GM23338 (cell line): Measurements from ENCODE around the gene CHMP4A. TPM values are rescaled to one million over a fixed set of nuclear protein-coding genes. Genes with fewer than 3 reads are reported as not detected.
"Not testable (repeated sequence)": the region's sequence is repeated elsewhere in the genome, so short reads cannot be mapped to it uniquely, and the experiment has no call there.

Experiments
- ATAC-seq: fragments of 200-7000 bp; cut with Tn5 transposase; 3 replicates; pipeline ENCODE4 v1.9.1; 2020
- DNase-seq: peaks from one replicate; pipeline ENCODE4 v3.0.0-alpha.2; 2015; ENCODE audit warnings: low spot score
- H2AFZ ChIP-seq: fragments of 200-600 bp; sonication (generic); 2 replicates; pipeline ENCODE4 v1.8.0; 2016; ENCODE audit warnings: antibody characterized with exemption, mild to moderate bottlenecking, moderate library complexity
- H3F3A ChIP-seq: fragments of 200-600 bp; sonication (generic); replicated peaks from 2 replicates; pipeline ENCODE4 v1.8.0; 2017; ENCODE audit warnings: antibody characterized with exemption, mixed run types, low read depth
- H3K27ac ChIP-seq: fragments of 200-600 bp; sonication (generic); 2 replicates; pipeline ENCODE4 v1.6.1; 2016; ENCODE audit warnings: low read depth
- H3K27me3 ChIP-seq: fragments of 200-600 bp; sonication (generic); 2 replicates; pipeline ENCODE4 v1.8.0; 2016; ENCODE audit warnings: mild to moderate bottlenecking, mixed run types, moderate library complexity; ENCODE audit not compliant: insufficient read depth
- H3K36me3 ChIP-seq: fragments of 200-600 bp; sonication (generic); 2 replicates; pipeline ENCODE4 v1.8.0; 2016; ENCODE audit warnings: mild to moderate bottlenecking; ENCODE audit not compliant: insufficient read depth
- H3K4me1 ChIP-seq: fragments of 200-600 bp; sonication (generic); 2 replicates; pipeline ENCODE4 v1.8.0; 2016; ENCODE audit warnings: mild to moderate bottlenecking, moderate library complexity; ENCODE audit not compliant: insufficient read depth
- H3K4me2 ChIP-seq: fragments of 200-600 bp; sonication (generic); 2 replicates; pipeline ENCODE4 v1.7.1; 2017; ENCODE audit warnings: mixed run types
- H3K4me3 ChIP-seq: fragments of 200-600 bp; sonication (generic); 2 replicates; pipeline ENCODE4 v1.6.1; 2016; ENCODE audit warnings: mixed run types
- H3K79me2 ChIP-seq: fragments of 200-600 bp; sonication (generic); replicated peaks from 2 replicates; pipeline ENCODE4 v1.8.0; 2017; ENCODE audit warnings: mild to moderate bottlenecking; ENCODE audit not compliant: insufficient read depth
- H3K9me2 ChIP-seq: fragments of 200-600 bp; sonication (generic); 2 replicates; pipeline ENCODE4 v1.8.0; 2017; ENCODE audit not compliant: insufficient read depth
- H4K20me1 ChIP-seq: fragments of 200-600 bp; sonication (generic); replicated peaks from 2 replicates; pipeline ENCODE4 v1.8.0; 2017; ENCODE audit warnings: mild to moderate bottlenecking; ENCODE audit not compliant: insufficient read depth
- H3K27ac Mint-ChIP-seq: 2 replicates; pipeline ENCODE4 v1.8.0; 2020; ENCODE audit warnings: inconsistent platforms, mild to moderate bottlenecking, moderate library complexity, mixed read lengths
- H3K27me3 Mint-ChIP-seq: 3 replicates; pipeline ENCODE4 v1.8.0; 2022; ENCODE audit warnings: low read depth, mild to moderate bottlenecking, moderate library complexity, mixed read lengths, inconsistent platforms; ENCODE audit not compliant: insufficient read depth, poor library complexity
- H3K36me3 Mint-ChIP-seq: 3 replicates; pipeline ENCODE4 v1.8.0; 2021; ENCODE audit warnings: low read depth, mild to moderate bottlenecking, inconsistent platforms, moderate library complexity, mixed read lengths
- H3K4me1 Mint-ChIP-seq: 3 replicates; pipeline ENCODE4 v1.8.0; 2020; ENCODE audit warnings: mild to moderate bottlenecking, inconsistent platforms, mixed read lengths
- H3K4me3 Mint-ChIP-seq: 3 replicates; pipeline ENCODE4 v1.8.0; 2021; ENCODE audit warnings: moderate library complexity, mild to moderate bottlenecking, inconsistent platforms, mixed read lengths
- H3K9me3 Mint-ChIP-seq: 3 replicates; pipeline ENCODE4 v1.8.0; 2020; ENCODE audit warnings: moderate library complexity, mild to moderate bottlenecking, inconsistent platforms, mixed read lengths
- CREB1 ChIP-seq: fragments of 250-450 bp; sonication (Bioruptor Pico); IDR thresholded peaks from 2 replicates; pipeline ENCODE4 v1.5.0; 2020; ENCODE audit warnings: low read depth, mild to moderate bottlenecking, moderate library complexity
- EZH2 ChIP-seq: fragments of 200-600 bp; sonication (generic); IDR thresholded peaks from one replicate; pipeline ENCODE4 v1.8.0; 2017; ENCODE audit warnings: antibody characterized with exemption, mild to moderate bottlenecking, low read depth; ENCODE audit not compliant: unreplicated experiment
- EZH2phosphoT487 ChIP-seq: fragments of 200-600 bp; sonication (generic); IDR thresholded peaks from one replicate; pipeline ENCODE4 v1.8.1; 2018; ENCODE audit warnings: antibody characterized with exemption; ENCODE audit not compliant: unreplicated experiment
- JUNB ChIP-seq: IDR thresholded peaks from one replicate; pipeline ENCODE4 v1.6.1; 2016; ENCODE audit warnings: antibody characterized with exemption; ENCODE audit not compliant: unreplicated experiment
- NANOG ChIP-seq: IDR thresholded peaks from 2 replicates; pipeline ENCODE4 v1.6.1; 2016; ENCODE audit warnings: antibody characterized with exemption, borderline replicate concordance
- POLR2AphosphoS5 ChIP-seq: IDR thresholded peaks from 2 replicates; pipeline ENCODE4 v1.6.1; 2016; ENCODE audit warnings: antibody characterized with exemption, low read depth
- REST ChIP-seq: IDR thresholded peaks from one replicate; pipeline ENCODE4 v1.6.1; 2018; ENCODE audit warnings: antibody characterized with exemption; ENCODE audit not compliant: unreplicated experiment
- STAT1 ChIP-seq: IDR thresholded peaks from one replicate; pipeline ENCODE4 v1.6.1; 2016; ENCODE audit warnings: antibody characterized with exemption; ENCODE audit not compliant: unreplicated experiment
- ZNF114 ChIP-seq: fragments of 250-450 bp; sonication (Bioruptor Pico); IDR thresholded peaks from 2 replicates; pipeline ENCODE4 v1.5.0; 2020; ENCODE audit warnings: mild to moderate bottlenecking, moderate library complexity
- ZNF331 ChIP-seq: fragments of 250-450 bp; sonication (Bioruptor Pico); IDR thresholded peaks from 2 replicates; pipeline ENCODE4 v1.5.0; 2020; ENCODE audit warnings: low read depth, mild to moderate bottlenecking, moderate library complexity
- polyA plus RNA-seq: library from polyadenylated mRNA; unstranded; fragments of >200 nt; fragmentation: Nextera tagmentation; extraction: Ambion mirVana; gene quantifications from 2 replicates; pipeline ENCODE4 v1.2.1, GENCODE V29; 2016
- total RNA-seq: library from RNA; depleted of rRNA; stranded (reverse); fragments of >200 nt; shearing (Covaris generic); gene quantifications from 2 replicates; pipeline ENCODE4 v1.2.3, GENCODE V29; 2014
- TF ChIP-seq, protein P1 (sequence below): fragments of 250-450 bp; sonication (Bioruptor Pico); IDR thresholded peaks from 2 replicates; pipeline ENCODE4 v1.5.0; 2020; ENCODE audit warnings: mild to moderate bottlenecking, moderate library complexity
- TF ChIP-seq, protein P2 (sequence below): IDR thresholded peaks from 2 replicates; pipeline ENCODE4 v1.6.1; 2016; ENCODE audit warnings: antibody characterized with exemption

Gene CHMP4A
- total and polyA plus RNA-seq, 2 experiments from 2014 or later, result 19.3 to 36.9 TPM

- not testable (repeated sequence) for H3K27me3 ChIP-seq, H2AFZ ChIP-seq, H3K36me3 Mint-ChIP-seq, H3K4me3 ChIP-seq, DNase-seq, H3K4me1 Mint-ChIP-seq, H3K36me3 ChIP-seq, H4K20me1 ChIP-seq, H3K9me3 Mint-ChIP-seq, H3K27ac ChIP-seq, H3K4me2 ChIP-seq, H3K9me2 ChIP-seq, H3K4me3 Mint-ChIP-seq, ATAC-seq, H3K79me2 ChIP-seq, H3K27ac Mint-ChIP-seq
- H3F3A ChIP-seq, result peaks cover 11% of the 10 kb centered on the region
- H3K27me3 Mint-ChIP-seq, result peaks cover 19% of the 10 kb centered on the region
- H3K4me1 ChIP-seq, result peaks cover 10% of the 10 kb centered on the region
These were observed 32.1 kb upstream of the CHMP4A start for GRCh38 chr14:24245350-24245749.

DNA sequence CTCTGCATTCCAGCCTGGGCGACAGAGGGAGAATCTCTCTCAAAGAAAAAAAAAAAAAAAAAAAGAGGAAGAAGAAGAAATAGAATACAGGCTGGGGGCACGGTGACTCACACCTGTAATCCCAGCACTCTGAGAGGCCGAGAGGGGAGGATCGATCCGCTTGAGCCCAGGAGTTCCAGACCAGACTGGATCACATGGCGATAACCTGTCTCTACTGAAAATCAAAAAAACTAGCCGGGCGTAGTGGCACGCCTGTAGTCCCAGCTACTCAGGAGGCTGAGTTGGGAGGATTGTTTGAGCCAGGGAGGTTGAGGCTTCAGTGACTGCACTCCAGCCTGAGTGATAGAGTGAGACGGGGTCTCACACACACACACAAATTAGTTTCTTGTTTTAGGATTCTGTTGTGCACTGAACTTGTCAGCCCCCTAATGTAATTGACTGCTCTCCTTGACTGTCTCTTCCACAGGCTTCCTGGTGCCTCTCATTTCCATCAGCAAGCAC lies 30.1 kb upstream of the CHMP4A start:
- Histone ChIP-seq H2AFZ (peak overlapping the region; percentile 2; the same call in 1 of the 2 replicates), H3K79me2 (0 out of 2 replicates have a peak, but pooled peaks cover 2% of the 10 kb centered on the region), H3K27me3 (peaks cover 3% of the 10 kb centered on the region; the same call in 1 of the 2 replicates), H3K9me2 (no peaks in the 10 kb centered on the region), H4K20me1 (no peaks in the 10 kb centered on the region; the same call in 1 of the 2 replicates), H3K4me3 (peak overlapping the region; percentile 98), H3K27ac (peak overlapping the region; percentile 89), H3K4me1 (peaks cover 10% of the 10 kb centered on the region), H3K4me2 (peak overlapping the region; percentile 77), H3K36me3 (no peaks in the 10 kb centered on the region; the same call in 1 of the 2 replicates), H3F3A (peaks cover 11% of the 10 kb centered on the region)
- H3K9me3 Mint-ChIP-seq, result no peaks in the 10 kb centered on the region
- H3K36me3 Mint-ChIP-seq, result peaks cover 26% of the 10 kb centered on the region
- peaks cover 17% of the 10 kb centered on the region for H3K27me3 Mint-ChIP-seq
- H3K4me3 Mint-ChIP-seq, result peak overlapping the region; percentile 97
- H3K4me1 Mint-ChIP-seq, result peaks cover 8% of the 10 kb centered on the region
- DNase-seq, result peak; percentile 47
- no peak; the same call in none of the 3 replicates for ATAC-seq
- H3K27ac Mint-ChIP-seq, result peak overlapping the region; percentile 99
- TF ChIP-seq CREB1, result no peak
- no peak for TF ChIP-seq JUNB
- no peak for TF ChIP-seq STAT1
- TF ChIP-seq, protein P1, sequence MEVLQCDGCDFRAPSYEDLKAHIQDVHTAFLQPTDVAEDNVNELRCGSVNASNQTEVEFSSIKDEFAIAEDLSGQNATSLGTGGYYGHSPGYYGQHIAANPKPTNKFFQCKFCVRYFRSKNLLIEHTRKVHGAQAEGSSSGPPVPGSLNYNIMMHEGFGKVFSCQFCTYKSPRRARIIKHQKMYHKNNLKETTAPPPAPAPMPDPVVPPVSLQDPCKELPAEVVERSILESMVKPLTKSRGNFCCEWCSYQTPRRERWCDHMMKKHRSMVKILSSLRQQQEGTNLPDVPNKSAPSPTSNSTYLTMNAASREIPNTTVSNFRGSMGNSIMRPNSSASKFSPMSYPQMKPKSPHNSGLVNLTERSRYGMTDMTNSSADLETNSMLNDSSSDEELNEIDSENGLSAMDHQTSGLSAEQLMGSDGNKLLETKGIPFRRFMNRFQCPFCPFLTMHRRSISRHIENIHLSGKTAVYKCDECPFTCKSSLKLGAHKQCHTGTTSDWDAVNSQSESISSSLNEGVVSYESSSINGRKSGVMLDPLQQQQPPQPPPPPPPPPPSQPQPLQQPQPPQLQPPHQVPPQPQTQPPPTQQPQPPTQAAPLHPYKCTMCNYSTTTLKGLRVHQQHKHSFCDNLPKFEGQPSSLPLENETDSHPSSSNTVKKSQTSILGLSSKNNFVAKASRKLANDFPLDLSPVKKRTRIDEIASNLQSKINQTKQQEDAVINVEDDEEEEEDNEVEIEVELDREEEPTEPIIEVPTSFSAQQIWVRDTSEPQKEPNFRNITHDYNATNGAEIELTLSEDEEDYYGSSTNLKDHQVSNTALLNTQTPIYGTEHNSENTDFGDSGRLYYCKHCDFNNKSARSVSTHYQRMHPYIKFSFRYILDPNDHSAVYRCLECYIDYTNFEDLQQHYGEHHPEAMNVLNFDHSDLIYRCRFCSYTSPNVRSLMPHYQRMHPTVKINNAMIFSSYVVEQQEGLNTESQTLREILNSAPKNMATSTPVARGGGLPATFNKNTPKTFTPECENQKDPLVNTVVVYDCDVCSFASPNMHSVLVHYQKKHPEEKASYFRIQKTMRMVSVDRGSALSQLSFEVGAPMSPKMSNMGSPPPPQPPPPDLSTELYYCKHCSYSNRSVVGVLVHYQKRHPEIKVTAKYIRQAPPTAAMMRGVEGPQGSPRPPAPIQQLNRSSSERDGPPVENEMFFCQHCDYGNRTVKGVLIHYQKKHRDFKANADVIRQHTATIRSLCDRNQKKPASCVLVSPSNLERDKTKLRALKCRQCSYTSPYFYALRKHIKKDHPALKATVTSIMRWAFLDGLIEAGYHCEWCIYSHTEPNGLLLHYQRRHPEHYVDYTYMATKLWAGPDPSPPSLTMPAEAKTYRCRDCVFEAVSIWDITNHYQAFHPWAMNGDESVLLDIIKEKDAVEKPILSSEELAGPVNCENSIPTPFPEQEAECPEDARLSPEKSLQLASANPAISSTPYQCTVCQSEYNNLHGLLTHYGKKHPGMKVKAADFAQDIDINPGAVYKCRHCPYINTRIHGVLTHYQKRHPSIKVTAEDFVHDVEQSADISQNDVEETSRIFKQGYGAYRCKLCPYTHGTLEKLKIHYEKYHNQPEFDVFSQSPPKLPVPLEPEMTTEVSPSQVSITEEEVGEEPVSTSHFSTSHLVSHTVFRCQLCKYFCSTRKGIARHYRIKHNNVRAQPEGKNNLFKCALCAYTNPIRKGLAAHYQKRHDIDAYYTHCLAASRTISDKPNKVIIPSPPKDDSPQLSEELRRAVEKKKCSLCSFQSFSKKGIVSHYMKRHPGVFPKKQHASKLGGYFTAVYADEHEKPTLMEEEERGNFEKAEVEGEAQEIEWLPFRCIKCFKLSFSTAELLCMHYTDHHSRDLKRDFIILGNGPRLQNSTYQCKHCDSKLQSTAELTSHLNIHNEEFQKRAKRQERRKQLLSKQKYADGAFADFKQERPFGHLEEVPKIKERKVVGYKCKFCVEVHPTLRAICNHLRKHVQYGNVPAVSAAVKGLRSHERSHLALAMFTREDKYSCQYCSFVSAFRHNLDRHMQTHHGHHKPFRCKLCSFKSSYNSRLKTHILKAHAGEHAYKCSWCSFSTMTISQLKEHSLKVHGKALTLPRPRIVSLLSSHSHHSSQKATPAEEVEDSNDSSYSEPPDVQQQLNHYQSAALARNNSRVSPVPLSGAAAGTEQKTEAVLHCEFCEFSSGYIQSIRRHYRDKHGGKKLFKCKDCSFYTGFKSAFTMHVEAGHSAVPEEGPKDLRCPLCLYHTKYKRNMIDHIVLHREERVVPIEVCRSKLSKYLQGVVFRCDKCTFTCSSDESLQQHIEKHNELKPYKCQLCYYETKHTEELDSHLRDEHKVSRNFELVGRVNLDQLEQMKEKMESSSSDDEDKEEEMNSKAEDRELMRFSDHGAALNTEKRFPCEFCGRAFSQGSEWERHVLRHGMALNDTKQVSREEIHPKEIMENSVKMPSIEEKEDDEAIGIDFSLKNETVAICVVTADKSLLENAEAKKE (CRISPR knock-in tag), result no peak
- TF ChIP-seq POLR2AphosphoS5, result no peak
- TF ChIP-seq EZH2phosphoT487, result no peak
- no peak for TF ChIP-seq ZNF114
- TF ChIP-seq, protein P2, sequence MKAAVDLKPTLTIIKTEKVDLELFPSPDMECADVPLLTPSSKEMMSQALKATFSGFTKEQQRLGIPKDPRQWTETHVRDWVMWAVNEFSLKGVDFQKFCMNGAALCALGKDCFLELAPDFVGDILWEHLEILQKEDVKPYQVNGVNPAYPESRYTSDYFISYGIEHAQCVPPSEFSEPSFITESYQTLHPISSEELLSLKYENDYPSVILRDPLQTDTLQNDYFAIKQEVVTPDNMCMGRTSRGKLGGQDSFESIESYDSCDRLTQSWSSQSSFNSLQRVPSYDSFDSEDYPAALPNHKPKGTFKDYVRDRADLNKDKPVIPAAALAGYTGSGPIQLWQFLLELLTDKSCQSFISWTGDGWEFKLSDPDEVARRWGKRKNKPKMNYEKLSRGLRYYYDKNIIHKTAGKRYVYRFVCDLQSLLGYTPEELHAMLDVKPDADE, result no peak
- no peak for TF ChIP-seq REST
- TF ChIP-seq EZH2, result no peak
- TF ChIP-seq ZNF331 (CRISPR knock-in tag), result no peak
- no peak for TF ChIP-seq NANOG
